Fibroblast of lung (primary cell): Measurements from ENCODE around the gene ELOF1. TPM values are rescaled to one million over a fixed set of nuclear protein-coding genes. Genes with fewer than 3 reads are reported as not detected.

Source experiments
- DNase-seq, 2 donors: peaks; one replicate each; pipeline versions ENCODE4 v3.0.0 to v3.0.0-alpha.2; 2010; ENCODE audit warnings: low read depth in 2 of 2
- H2AFZ ChIP-seq: 2 replicates; pipeline ENCODE4 v1.5.1; 2012; ENCODE audit warnings: low read length, control low read depth, inconsistent platforms
- H3K27ac ChIP-seq: 2 replicates; pipeline ENCODE4 v1.5.1; 2011; ENCODE audit warnings: low read length, control low read depth; ENCODE audit not compliant: insufficient read depth
- H3K27me3 ChIP-seq: 2 replicates; pipeline ENCODE4 v1.5.1; 2011; ENCODE audit warnings: mild to moderate bottlenecking, low read length; ENCODE audit not compliant: control insufficient read depth, insufficient read depth
- H3K36me3 ChIP-seq: 2 replicates; pipeline ENCODE4 v1.5.1; 2011; ENCODE audit warnings: low read length; ENCODE audit not compliant: control insufficient read depth, insufficient read depth
- H3K4me1 ChIP-seq: 2 replicates; pipeline ENCODE4 v1.5.1; 2011; ENCODE audit warnings: low read length; ENCODE audit not compliant: control insufficient read depth, insufficient read depth; ENCODE audit errors: extremely low read depth
- H3K4me2 ChIP-seq: 2 replicates; pipeline ENCODE4 v1.5.1; 2011; ENCODE audit warnings: low read length, control low read depth; ENCODE audit not compliant: insufficient read depth; ENCODE audit errors: extremely low read depth
- H3K4me3 ChIP-seq, 4 experiments: fragments of 200-600 bp in 1 of 4; sonication (generic) in 1 of 4; replicated peaks in 1 of 4; 2 replicates each; pipeline ENCODE4 v1.5.1; 2011 to 2016; ENCODE audit warnings: low read length in 4 of 4, low read depth in 3 of 4, mild to moderate bottlenecking in 3 of 4, control low read depth in 2 of 4, inconsistent platforms in 1 of 4, mixed read lengths in 1 of 4; ENCODE audit not compliant: insufficient read depth in 1 of 4; ENCODE audit errors: control extremely low read depth in 1 of 4
- H3K79me2 ChIP-seq: 2 replicates; pipeline ENCODE4 v1.5.1; 2012; ENCODE audit warnings: mild to moderate bottlenecking, low read length, inconsistent platforms; ENCODE audit not compliant: control insufficient read depth, insufficient read depth
- H3K9ac ChIP-seq: 2 replicates; pipeline ENCODE4 v1.5.1; 2011; ENCODE audit warnings: mild to moderate bottlenecking, low read length, control low read depth; ENCODE audit not compliant: insufficient read depth
- H3K9me3 ChIP-seq: 2 replicates; pipeline ENCODE4 v1.5.1; 2012; ENCODE audit warnings: low read depth, low read length; ENCODE audit not compliant: control insufficient read depth, insufficient read depth
- H4K20me1 ChIP-seq: 2 replicates; pipeline ENCODE4 v1.5.1; 2011; ENCODE audit warnings: low read length; ENCODE audit not compliant: control insufficient read depth, insufficient read depth; ENCODE audit errors: extremely low read depth
- CTCF ChIP-seq, 2 donors: IDR thresholded peaks in 1 of 2; conservative IDR thresholded peaks in 1 of 2; 1 replicate in 1 of 2; 2 replicates in 1 of 2; pipeline ENCODE4 v1.5.1; 2011 to 2012; ENCODE audit warnings: low read length in 2 of 2, control low read depth in 1 of 2, inconsistent platforms in 1 of 2, low read depth in 1 of 2, mild to moderate bottlenecking in 1 of 2
- EZH2 ChIP-seq: IDR thresholded peaks from 2 replicates; pipeline ENCODE4 v1.5.1; 2012; ENCODE audit warnings: low read length, control low read depth, mild to moderate bottlenecking; ENCODE audit errors: missing control alignments
- polyA plus RNA-seq, 2 donors: library from polyadenylated mRNA; depleted of rRNA in 1 of 2; stranded (reverse) in 1 of 2; unstranded in 1 of 2; fragments of >200 nt; gene quantifications; 2 replicates each; pipeline ENCODE4 v1.2.1, GENCODE V29; 2011 to 2012; ENCODE audit warnings: missing spikeins in 1 of 2
- total RNA-seq: library from RNA; depleted of rRNA; stranded (reverse); fragments of >200 nt; gene quantifications from 2 replicates; pipeline ENCODE4 v1.2.1, GENCODE V29; 2014

ELOF1 gene
- total and polyA plus RNA-seq, 2 donors (not counting 1 experiment from before 2014, with no cell fraction given), result 29.6 to 52.2 TPM

GRCh38 chr19:11547929-11548700 lies 10.9 kb downstream of the ELOF1 start:
- H3K27me3 ChIP-seq, result no peaks in the 10 kb centered on the region
- H3K27ac ChIP-seq, result no peak overlapping the region
- H3K36me3 ChIP-seq, result peaks cover 5% of the 10 kb centered on the region
- no peak for DNase-seq
- H3K9me3 ChIP-seq, result no peaks in the 10 kb centered on the region
- no peaks in the 10 kb centered on the region for H3K4me1 ChIP-seq
- no peak overlapping the region for H3K4me3 ChIP-seq
- H3K9ac ChIP-seq, result no peak overlapping the region
- H2AFZ ChIP-seq, result no peak overlapping the region
- H4K20me1 ChIP-seq, result no peaks in the 10 kb centered on the region
- no peak for TF ChIP-seq EZH2
- TF ChIP-seq CTCF (conservative IDR thresholded peaks at IDR 0.05 in 1 of 2, IDR thresholded peaks at IDR 0.05 in 1 of 2; ENCODE audit: low read depth in 1 of 2, low read length in 2 of 2), result no peak
- H3K4me2 ChIP-seq, result no peak overlapping the region
- no peaks in the 10 kb centered on the region for H3K79me2 ChIP-seq

- H3K4me3 ChIP-seq, result no peak overlapping the region
- no peak for TF ChIP-seq CTCF (conservative IDR thresholded peaks at IDR 0.05 in 1 of 2, IDR thresholded peaks at IDR 0.05 in 1 of 2; ENCODE audit: low read depth in 1 of 2, low read length in 2 of 2)
- TF ChIP-seq EZH2, result no peak
- DNase-seq, result no peak
- H3K27ac ChIP-seq, result no peak overlapping the region
- H4K20me1 ChIP-seq, result no peaks in the 10 kb centered on the region
- no peak overlapping the region for H2AFZ ChIP-seq
- H3K4me2 ChIP-seq, result no peak overlapping the region
- no peaks in the 10 kb centered on the region for H3K36me3 ChIP-seq
- no peaks in the 10 kb centered on the region for H3K9me3 ChIP-seq
- no peaks in the 10 kb centered on the region for H3K79me2 ChIP-seq
- no peak overlapping the region for H3K9ac ChIP-seq
- H3K27me3 ChIP-seq, result no peaks in the 10 kb centered on the region
- peaks cover 9% of the 10 kb centered on the region for H3K4me1 ChIP-seq
Observed at GRCh38 chr19:11541238-11541637, 17.8 kb downstream of the ELOF1 start.

GRCh38 chr19:11540645-11541044 lies 18.4 kb downstream of the ELOF1 start:
- Histone ChIP-seq H3K36me3 (no peaks in the 10 kb centered on the region), H3K27me3 (no peaks in the 10 kb centered on the region), H3K4me2 (no peak overlapping the region), H3K9ac (no peak overlapping the region), H2AFZ (no peak overlapping the region), H3K27ac (no peak overlapping the region), H4K20me1 (no peaks in the 10 kb centered on the region), H3K9me3 (no peaks in the 10 kb centered on the region), H3K4me3 (no peak overlapping the region), H3K4me1 (peaks cover 10% of the 10 kb centered on the region), H3K79me2 (no peaks in the 10 kb centered on the region)
- DNase-seq, result no peak
- TF ChIP-seq EZH2 (no peak), CTCF (conservative IDR thresholded peaks at IDR 0.05 in 1 of 2, IDR thresholded peaks at IDR 0.05 in 1 of 2; ENCODE audit: low read depth in 1 of 2, low read length in 2 of 2) (no peak)
